ENCODE results near the gene TBX3. TPM values are rescaled to one million over a fixed set of nuclear protein-coding genes. Genes with fewer than 3 reads are reported as not detected.

Gene TBX3
- total and polyA plus RNA-seq, 10 of the 15 experiments (the other 5 are each of a cell fraction or from before 2014, with no cell fraction given), result 0.04 to 0.28 (median 0.08) TPM; not detected in 7

DNA sequence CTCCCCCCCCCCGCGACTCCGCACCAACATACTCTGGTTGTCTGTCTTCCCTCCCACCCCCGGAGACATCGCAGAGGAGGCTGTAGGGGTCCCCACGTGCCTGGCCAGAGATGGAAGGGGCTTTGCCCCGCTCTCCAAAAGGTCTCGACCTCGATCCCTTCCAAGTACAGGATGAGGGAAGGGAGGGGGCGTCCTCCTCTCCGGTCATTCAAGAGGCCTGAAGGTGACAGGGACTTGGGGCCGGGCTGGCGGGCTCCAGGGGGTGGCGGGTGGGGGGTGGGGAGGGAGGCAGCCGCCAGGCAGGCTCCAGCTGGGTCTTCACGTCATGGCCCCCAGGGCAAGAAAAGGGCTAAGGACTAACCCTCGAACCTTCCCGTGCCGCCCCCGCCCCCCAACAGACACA lies 15.1 kb downstream of the TBX3 start:
- H3K9me3 ChIP-seq (replicated peaks; ENCODE audit: control insufficient read depth, insufficient read depth, low read length), result no peaks in the 10 kb centered on the region
- no peaks in the 10 kb centered on the region for H3K79me2 ChIP-seq (ENCODE audit: control insufficient read depth, insufficient read depth, low read length)
- H3K9ac ChIP-seq (ENCODE audit: control insufficient read depth, insufficient read depth, low read length), result no peak overlapping the region
- no peak for TF ChIP-seq CHD2 (IDR thresholded peaks at IDR 0.05; ENCODE audit: borderline replicate concordance, low read depth, low read length)
- no peak overlapping the region for H3K4me2 ChIP-seq (ENCODE audit: control insufficient read depth, insufficient read depth)
- H3K27ac ChIP-seq (ENCODE audit: control insufficient read depth, insufficient read depth), result no peak overlapping the region
- DNase-seq (ENCODE audit: low read depth, low spot score) (no peak), ATAC-seq (no peak), FAIRE-seq (no peak)
- ChIA-PET POLR2A (no interaction called here), RAD21 (ENCODE audit: unreplicated experiment) (no interaction called here), SMC1A (ENCODE audit: uncharacterized antibody, unreplicated experiment) (no interaction called here), CTCF (no interaction called here)
- H3K4me1 ChIP-seq (ENCODE audit: control insufficient read depth, insufficient read depth, low read length), result no peaks in the 10 kb centered on the region
- H3K27me3 ChIP-seq (replicated peaks in 1 of 2; ENCODE audit: control insufficient read depth in 2 of 2, insufficient read depth in 2 of 2, low read length in 1 of 2), result peaks cover 5 to 7% of the 10 kb centered on the region in 2 experiments
- 16% methylated on average over 10 of the region's 20 CpGs for WGBS (ENCODE audit: insufficient coverage, insufficient replicate concordance, low lambda C conversion rate, missing lambda C conversion rate)
- H3K4me3 ChIP-seq, result no peak overlapping the region
- intact Hi-C loops (cut with micrococcal nuclease; ENCODE audit: unreplicated experiment) (no loop called here), in situ Hi-C loops (cut with MboI) (loop anchor here (10.0 kb wide), 1 partner anchor 966 kb away; no protein-coding TSS in a partner anchor)
- no TSS peak for BruUV-seq (replicated peaks)
- H3K36me3 ChIP-seq (ENCODE audit: control insufficient read depth in 2 of 2, insufficient read depth in 2 of 2, low read length in 1 of 2), result no peaks in the 10 kb centered on the region
- no peak overlapping the region for H2AFZ ChIP-seq (ENCODE audit: control insufficient read depth, low read depth, low read length)
- H4K20me1 ChIP-seq (ENCODE audit: control insufficient read depth, insufficient read depth), result no peaks in the 10 kb centered on the region

DNA sequence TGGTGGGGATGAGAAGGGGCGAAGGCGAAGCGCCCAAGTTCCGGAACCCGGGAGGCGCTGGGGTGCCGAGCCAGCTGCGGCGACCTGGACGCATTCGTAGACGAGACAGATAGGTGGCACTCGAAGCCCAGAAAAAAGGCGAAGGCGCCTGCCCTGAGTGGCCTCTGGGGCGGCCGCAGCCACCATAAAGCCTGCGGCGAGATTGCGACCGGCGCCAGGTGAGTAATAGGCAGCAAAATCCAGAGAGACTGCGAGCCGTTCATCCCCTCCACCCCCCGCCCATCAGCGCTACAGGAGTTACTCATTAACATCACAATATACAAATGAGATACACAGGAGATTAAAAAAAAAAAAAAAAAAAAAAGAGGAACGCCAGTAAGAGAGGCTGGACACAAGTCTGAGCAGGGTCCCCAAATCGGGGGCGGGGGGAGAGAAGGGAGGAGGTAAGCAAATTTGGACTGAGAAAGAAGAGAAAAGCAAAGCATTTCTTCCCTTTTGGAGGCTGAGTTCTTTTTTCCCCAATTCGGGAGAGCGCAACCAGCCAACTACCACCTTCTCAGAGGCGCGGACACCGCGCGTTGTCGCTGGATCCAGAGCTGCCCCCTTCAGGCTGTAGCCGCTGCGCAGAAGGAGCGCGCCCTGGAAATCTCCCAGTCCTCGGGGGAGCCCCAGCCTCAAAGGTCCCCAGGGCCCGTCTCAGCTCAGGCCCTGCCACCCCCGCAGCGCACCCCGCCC lies 15.7 kb downstream of the TBX3 start:
- RAD21 ChIA-PET (ENCODE audit: unreplicated experiment), result no interaction called here
- POLR2A ChIA-PET, result no interaction called here
- H4K20me1 ChIP-seq (ENCODE audit: control insufficient read depth, insufficient read depth), result no peaks in the 10 kb centered on the region
- BruUV-seq (replicated peaks), result no TSS peak
- H3K27ac ChIP-seq (ENCODE audit: control insufficient read depth, insufficient read depth), result no peak overlapping the region
- no peak for DNase-seq (ENCODE audit: low read depth, low spot score)
- CTCF ChIA-PET, result interaction anchor here (0.6 to 0.7 kb wide), 2 partner anchors 1086 to 1321 kb away, joined by 3 read pairs; no protein-coding TSS in a partner anchor
- no peaks in the 10 kb centered on the region for H3K4me1 ChIP-seq (ENCODE audit: control insufficient read depth, insufficient read depth, low read length)
- no peak overlapping the region for H2AFZ ChIP-seq (ENCODE audit: control insufficient read depth, low read depth, low read length)
- no peaks in the 10 kb centered on the region for H3K79me2 ChIP-seq (ENCODE audit: control insufficient read depth, insufficient read depth, low read length)
- H3K36me3 ChIP-seq (ENCODE audit: control insufficient read depth in 2 of 2, insufficient read depth in 2 of 2, low read length in 1 of 2), result no peaks in the 10 kb centered on the region
- no peak overlapping the region for H3K9ac ChIP-seq (ENCODE audit: control insufficient read depth, insufficient read depth, low read length)
- ATAC-seq, result peak; percentile 82
- in situ Hi-C loops (cut with MboI) (loop anchor here (10.0 kb wide), 1 partner anchor 966 kb away; no protein-coding TSS in a partner anchor), intact Hi-C loops (cut with micrococcal nuclease; ENCODE audit: unreplicated experiment) (no loop called here)
- peaks cover 5 to 7% of the 10 kb centered on the region in 2 experiments for H3K27me3 ChIP-seq (replicated peaks in 1 of 2; ENCODE audit: control insufficient read depth in 2 of 2, insufficient read depth in 2 of 2, low read length in 1 of 2)
- H3K4me3 ChIP-seq, result no peak overlapping the region
- SMC1A ChIA-PET (ENCODE audit: uncharacterized antibody, unreplicated experiment), result interaction anchor here (1.1 kb wide), 1 partner anchor 1084 kb away, joined by 3 read pairs; no protein-coding TSS in a partner anchor
- no peak overlapping the region for H3K4me2 ChIP-seq (ENCODE audit: control insufficient read depth, insufficient read depth)
- no peak for FAIRE-seq
- no peaks in the 10 kb centered on the region for H3K9me3 ChIP-seq (replicated peaks; ENCODE audit: control insufficient read depth, insufficient read depth, low read length)
- 20% methylated on average over 34 of the region's 46 CpGs for WGBS (ENCODE audit: insufficient coverage, insufficient replicate concordance, low lambda C conversion rate, missing lambda C conversion rate)
- TF ChIP-seq SMARCA5 (IDR thresholded peaks at IDR 0.05) (no peak), YY1 (IDR thresholded peaks at IDR 0.05; ENCODE audit: low read depth, low read length) (0 out of 2 replicates have a peak, but pooled peaks have one; percentile 17), RELA (IDR thresholded peaks at IDR 0.05; ENCODE audit: borderline replicate concordance, partially characterized antibody) (no peak), SMC3 (IDR thresholded peaks at IDR 0.05; ENCODE audit: borderline replicate concordance, low read length) (peak; percentile 35; the same call in 1 of the 2 replicates)
- TF ChIP-seq, protein P1, sequence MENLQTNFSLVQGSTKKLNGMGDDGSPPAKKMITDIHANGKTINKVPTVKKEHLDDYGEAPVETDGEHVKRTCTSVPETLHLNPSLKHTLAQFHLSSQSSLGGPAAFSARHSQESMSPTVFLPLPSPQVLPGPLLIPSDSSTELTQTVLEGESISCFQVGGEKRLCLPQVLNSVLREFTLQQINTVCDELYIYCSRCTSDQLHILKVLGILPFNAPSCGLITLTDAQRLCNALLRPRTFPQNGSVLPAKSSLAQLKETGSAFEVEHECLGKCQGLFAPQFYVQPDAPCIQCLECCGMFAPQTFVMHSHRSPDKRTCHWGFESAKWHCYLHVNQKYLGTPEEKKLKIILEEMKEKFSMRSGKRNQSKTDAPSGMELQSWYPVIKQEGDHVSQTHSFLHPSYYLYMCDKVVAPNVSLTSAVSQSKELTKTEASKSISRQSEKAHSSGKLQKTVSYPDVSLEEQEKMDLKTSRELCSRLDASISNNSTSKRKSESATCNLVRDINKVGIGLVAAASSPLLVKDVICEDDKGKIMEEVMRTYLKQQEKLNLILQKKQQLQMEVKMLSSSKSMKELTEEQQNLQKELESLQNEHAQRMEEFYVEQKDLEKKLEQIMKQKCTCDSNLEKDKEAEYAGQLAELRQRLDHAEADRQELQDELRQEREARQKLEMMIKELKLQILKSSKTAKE (IDR thresholded peaks at IDR 0.05; ENCODE audit: low read depth, poor library complexity, severe bottlenecking), result no peak
- TF ChIP-seq, protein P2, sequence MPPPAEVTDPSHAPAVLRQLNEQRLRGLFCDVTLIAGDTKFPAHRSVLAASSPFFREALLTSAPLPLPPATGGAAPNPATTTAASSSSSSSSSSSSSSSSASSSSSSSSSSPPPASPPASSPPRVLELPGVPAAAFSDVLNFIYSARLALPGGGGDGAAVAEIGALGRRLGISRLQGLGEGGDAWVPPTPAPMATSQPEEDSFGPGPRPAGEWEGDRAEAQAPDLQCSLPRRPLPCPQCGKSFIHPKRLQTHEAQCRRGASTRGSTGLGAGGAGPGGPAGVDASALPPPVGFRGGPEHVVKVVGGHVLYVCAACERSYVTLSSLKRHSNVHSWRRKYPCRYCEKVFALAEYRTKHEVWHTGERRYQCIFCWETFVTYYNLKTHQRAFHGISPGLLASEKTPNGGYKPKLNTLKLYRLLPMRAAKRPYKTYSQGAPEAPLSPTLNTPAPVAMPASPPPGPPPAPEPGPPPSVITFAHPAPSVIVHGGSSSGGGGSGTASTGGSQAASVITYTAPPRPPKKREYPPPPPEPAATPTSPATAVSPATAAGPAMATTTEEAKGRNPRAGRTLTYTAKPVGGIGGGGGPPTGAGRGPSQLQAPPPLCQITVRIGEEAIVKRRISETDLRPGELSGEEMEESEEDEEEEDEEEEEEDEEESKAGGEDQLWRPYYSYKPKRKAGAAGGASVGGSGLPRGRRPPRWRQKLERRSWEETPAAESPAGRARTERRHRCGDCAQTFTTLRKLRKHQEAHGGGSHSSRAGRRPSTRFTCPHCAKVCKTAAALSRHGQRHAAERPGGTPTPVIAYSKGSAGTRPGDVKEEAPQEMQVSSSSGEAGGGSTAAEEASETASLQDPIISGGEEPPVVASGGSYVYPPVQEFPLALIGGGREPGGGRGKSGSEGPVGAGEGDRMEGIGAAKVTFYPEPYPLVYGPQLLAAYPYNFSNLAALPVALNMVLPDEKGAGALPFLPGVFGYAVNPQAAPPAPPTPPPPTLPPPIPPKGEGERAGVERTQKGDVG (CRISPR knock-in tag; IDR thresholded peaks at IDR 0.05), result no peak
